22Rv1 (cell line): ENCODE data around the gene TNFAIP3.
"Not testable (repeated sequence)": the region's sequence is repeated elsewhere in the genome, so short reads cannot be mapped to it uniquely, and the experiment has no call there.

Source experiments
- H3K27ac ChIP-seq: fragments of 450-650 bp; 2 replicates; pipeline ENCODE4 v1.5.1; 2017
- CTCF ChIP-seq: fragments of 450-650 bp; IDR thresholded peaks from 2 replicates; pipeline ENCODE4 v1.5.1; 2017; ENCODE audit warnings: mild to moderate bottlenecking
- ZFX ChIP-seq: fragments of 450-650 bp; IDR thresholded peaks from 2 replicates; pipeline ENCODE4 v1.6.1; 2017; ENCODE audit warnings: antibody characterized with exemption, borderline replicate concordance

Gene TNFAIP3

GRCh38 chr6:137880746-137881521 is 13.9 kb downstream of the TNFAIP3 start:
- no peak overlapping the region for H3K27ac ChIP-seq
- no peak for TF ChIP-seq CTCF
- no peak for TF ChIP-seq ZFX

GRCh38 chr6:137881522-137881886 is 14.4 kb downstream of the TNFAIP3 start:
- H3K27ac ChIP-seq: no peak overlapping the region
- no peak for TF ChIP-seq CTCF
- no peak for TF ChIP-seq ZFX

GRCh38 chr6:137882225-137882961 is 15.3 kb downstream of the TNFAIP3 start:
- TF ChIP-seq ZFX (no peak), CTCF (no peak)
- H3K27ac ChIP-seq: no peak overlapping the region

GRCh38 chr6:137883400-137884148 is 16.5 kb downstream of the TNFAIP3 start:
- no peak overlapping the region for H3K27ac ChIP-seq
- TF ChIP-seq ZFX (no peak), CTCF (no peak)

- H3K27ac ChIP-seq: no peak overlapping the region
- TF ChIP-seq CTCF (no peak), ZFX (no peak)
Measured at GRCh38 chr6:137884149-137884909, 17.3 kb downstream of the TNFAIP3 start.

- not testable (repeated sequence) for H3K27ac ChIP-seq
Measured at GRCh38 chr6:137884910-137885229, 17.8 kb downstream of the TNFAIP3 start.

- not testable (repeated sequence) for H3K27ac ChIP-seq
Measured at GRCh38 chr6:137886226-137886625, 19.2 kb downstream of the TNFAIP3 start.

- H3K27ac ChIP-seq: no peak overlapping the region
- TF ChIP-seq ZFX (no peak), CTCF (no peak)
Measured at GRCh38 chr6:137890983-137891537, 24.0 kb downstream of the TNFAIP3 start.
